Cardiac fibroblast (primary cell): ENCODE data around the gene ZMYND10.
A peak's percentile ranks its signal among the peaks of the same experiment; 100 is the strongest.

Source experiments
- DNase-seq, 2 donors: peaks; one replicate each; pipeline versions ENCODE4 v3.0.0 to v3.0.0-alpha.2; 2010; ENCODE audit warnings: low read depth in 2 of 2
- H3K4me3 ChIP-seq, 2 donors: replicated peaks in 1 of 2; 1 replicate in 1 of 2; 2 replicates in 1 of 2; pipeline ENCODE4 v1.5.1; 2011; ENCODE audit warnings: low read depth in 2 of 2, low read length in 2 of 2, mild to moderate bottlenecking in 2 of 2, moderate library complexity in 1 of 2
- CTCF ChIP-seq: IDR thresholded peaks from one replicate; pipeline ENCODE4 v1.5.1; 2011; ENCODE audit warnings: low read depth, mild to moderate bottlenecking, low read length, inconsistent platforms

Gene ZMYND10

GRCh38 chr3:50359760-50360110 is 14.2 kb upstream of the ZMYND10 start:
- no peak for TF ChIP-seq CTCF
- no peak for DNase-seq
- H3K4me3 ChIP-seq, result peak overlapping the region in 1 of 2 donors; percentile 94

- H3K4me3 ChIP-seq, result peak within 1 kb of the TSS; percentile 88 to 94
- peak; percentile 99 for DNase-seq
- TF ChIP-seq CTCF, result no peak
Measured at GRCh38 chr3:50358911-50359759, 13.6 kb upstream of the ZMYND10 start, which contains the start of gene TMEM115. Gene TMEM115 (minus strand): TSS chr3:50359521. CDS start chr3:50359063, 458 bp downstream.

- H3K4me3 ChIP-seq, result peak overlapping the region; percentile 88 to 94
- no peak for DNase-seq
- no peak for TF ChIP-seq CTCF
Measured at GRCh38 chr3:50358355-50358910, 12.9 kb upstream of the ZMYND10 start.

- no peak for DNase-seq
- TF ChIP-seq CTCF, result no peak
- H3K4me3 ChIP-seq, result peak overlapping the region; percentile 88 to 94
Measured at GRCh38 chr3:50357481-50357880, 11.9 kb upstream of the ZMYND10 start.

- TF ChIP-seq CTCF, result no peak
- peak; percentile 44 to 49 for DNase-seq
- H3K4me3 ChIP-seq, result peak overlapping the region; percentile 88 to 94
Measured at GRCh38 chr3:50356553-50356952, 11.0 kb upstream of the ZMYND10 start.

- no peak for DNase-seq
- TF ChIP-seq CTCF, result no peak
- H3K4me3 ChIP-seq, result peak overlapping the region; percentile 88 to 94
Measured at GRCh38 chr3:50355829-50356552, 10.5 kb upstream of the ZMYND10 start.
